A673 (cell line): ENCODE data around the gene BBS4. TPM values are rescaled to one million over a fixed set of nuclear protein-coding genes. Genes with fewer than 3 reads are reported as not detected.
"Not testable (repeated sequence)": the region's sequence is repeated elsewhere in the genome, so short reads cannot be mapped to it uniquely, and the experiment has no call there.

Experiments used
- BruUV-seq: library from RNA; stranded (reverse); fragments of 400-500 nt; replicated peaks from 2 replicates; lab custom pipeline; 2021; lab: Mats Ljungman, UMichigan
- CTCF ChIA-PET: fragments of 300-600 bp; sonication (Branson Sonifier 250); formaldehyde crosslinking; loops from one replicate; lab custom pipeline; 2022; ENCODE audit warnings: antibody characterized with exemption; lab: Charles Lee
- POLR2A ChIA-PET: fragments of 300-600 bp; sonication (Branson Sonifier 250); formaldehyde crosslinking; loops from one replicate; lab custom pipeline; 2022; ENCODE audit warnings: antibody characterized with exemption; ENCODE audit not compliant: low non-redundant PET; lab: Charles Lee
- DNase-seq: peaks from one replicate; pipeline ENCODE4 v3.0.0-alpha.2; 2015; ENCODE audit warnings: low spot score
- H3K27ac ChIP-seq: fragments of 200-600 bp; sonication (generic); 2 replicates; pipeline ENCODE4 v1.5.1; 2016; ENCODE audit warnings: mixed run types, low read depth, mild to moderate bottlenecking, mixed read lengths, antibody characterized with exemption, low read length; ENCODE audit not compliant: poor library complexity, severe bottlenecking
- H3K27me3 ChIP-seq: fragments of 200-600 bp; sonication (generic); replicated peaks from 2 replicates; pipeline ENCODE4 v1.6.1; 2017; ENCODE audit warnings: mixed run types, low read depth, mild to moderate bottlenecking, mixed read lengths, antibody characterized with exemption, low read length; ENCODE audit not compliant: insufficient read depth, poor library complexity
- H3K36me3 ChIP-seq: fragments of 200-600 bp; sonication (generic); 2 replicates; pipeline ENCODE4 v1.6.1; 2016; ENCODE audit warnings: mixed run types, mild to moderate bottlenecking, mixed read lengths, antibody characterized with exemption, low read length; ENCODE audit not compliant: insufficient read depth, poor library complexity, severe bottlenecking
- H3K4me1 ChIP-seq: fragments of 200-600 bp; sonication (generic); 2 replicates; pipeline ENCODE4 v1.6.1; 2017; ENCODE audit warnings: mixed run types, mild to moderate bottlenecking, mixed read lengths, antibody characterized with exemption, low read length; ENCODE audit not compliant: insufficient read depth, poor library complexity, severe bottlenecking
- H3K4me3 ChIP-seq: fragments of 200-600 bp; sonication (generic); 2 replicates; pipeline ENCODE4 v1.5.1; 2016; ENCODE audit warnings: low read depth, mixed run types, mild to moderate bottlenecking, mixed read lengths, low read length; ENCODE audit not compliant: poor library complexity, severe bottlenecking
- H3K9me3 ChIP-seq: fragments of 200-600 bp; sonication (generic); 2 replicates; pipeline ENCODE4 v1.6.1; 2016; ENCODE audit warnings: mixed run types, low read depth, mild to moderate bottlenecking, mixed read lengths, antibody characterized with exemption, low read length; ENCODE audit not compliant: poor library complexity, severe bottlenecking
- EZH2 ChIP-seq: fragments of 200-600 bp; sonication (generic); IDR thresholded peaks from 2 replicates; pipeline ENCODE4 v1.6.1; 2017; ENCODE audit warnings: borderline replicate concordance, low read depth, mild to moderate bottlenecking, mixed read lengths, antibody characterized with exemption, low read length; ENCODE audit not compliant: poor library complexity, severe bottlenecking
- intact Hi-C: fragments of 100-400 bp; cut with micrococcal nuclease; formaldehyde crosslinking; loops from one replicate; pipeline ENCODE4 v1.10.0; 2022; ENCODE audit not compliant: unreplicated experiment
- total RNA-seq: library from RNA; stranded (reverse); gene quantifications from 2 replicates; pipeline ENCODE4 v1.2.3, GENCODE V29; 2021
- TF ChIP-seq, protein P1 (sequence below): fragments of 300-800, 200-600 bp; sonication (generic); conservative IDR thresholded peaks from 2 replicates; pipeline ENCODE4 v1.5.1; 2017; ENCODE audit warnings: low read depth, mild to moderate bottlenecking, antibody characterized with exemption, low read length, moderate library complexity, mixed read lengths

Gene BBS4
- total RNA-seq, 1 experiment from 2014 or later = 22.9 TPM

DNA sequence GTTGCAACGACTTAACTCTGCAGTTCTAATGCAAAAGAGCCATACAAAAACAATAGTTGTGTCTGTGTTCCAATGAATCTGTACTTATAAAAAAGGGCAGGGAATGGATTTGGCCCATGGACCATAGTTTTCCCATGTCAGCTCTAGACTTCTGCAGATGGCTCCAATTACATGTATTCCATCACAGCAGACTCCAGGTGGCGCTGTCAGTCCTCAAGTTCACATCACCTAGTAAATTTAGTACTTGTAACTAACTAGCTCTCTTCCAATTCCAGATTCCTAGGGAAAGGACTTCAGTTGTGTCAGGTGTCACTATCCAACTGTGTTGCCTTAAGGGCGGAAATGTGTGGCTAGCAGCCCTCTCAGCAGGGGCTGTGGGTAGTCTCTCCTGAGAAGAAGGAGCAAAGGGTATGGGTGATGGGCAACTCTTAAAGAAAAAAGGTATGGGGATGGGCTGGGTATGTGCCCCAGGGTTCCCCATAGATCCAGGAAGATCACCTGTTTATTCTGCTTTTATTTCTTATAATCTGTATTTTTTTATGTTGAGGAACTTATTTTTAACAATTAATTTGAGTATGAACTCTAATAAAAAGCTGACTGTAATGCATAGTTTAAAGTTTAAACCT, 36.2 kb downstream of the BBS4 start:
- Histone ChIP-seq H3K27ac (no peak overlapping the region), H3K4me3 (no peak overlapping the region), H3K4me1 (no peaks in the 10 kb centered on the region), H3K27me3 (no peaks in the 10 kb centered on the region), H3K9me3 (no peaks in the 10 kb centered on the region), H3K36me3 (no peaks in the 10 kb centered on the region)
- ChIA-PET POLR2A (no interaction called here), CTCF (interaction anchor here (0.5 to 1.2 kb wide), 13 partner anchors 15 to 975 kb away, joined by 3 to 13 read pairs (median 4); no protein-coding TSS in a partner anchor)
- BruUV-seq = no TSS peak
- peak; percentile 76 for DNase-seq
- TF ChIP-seq, protein P1, sequence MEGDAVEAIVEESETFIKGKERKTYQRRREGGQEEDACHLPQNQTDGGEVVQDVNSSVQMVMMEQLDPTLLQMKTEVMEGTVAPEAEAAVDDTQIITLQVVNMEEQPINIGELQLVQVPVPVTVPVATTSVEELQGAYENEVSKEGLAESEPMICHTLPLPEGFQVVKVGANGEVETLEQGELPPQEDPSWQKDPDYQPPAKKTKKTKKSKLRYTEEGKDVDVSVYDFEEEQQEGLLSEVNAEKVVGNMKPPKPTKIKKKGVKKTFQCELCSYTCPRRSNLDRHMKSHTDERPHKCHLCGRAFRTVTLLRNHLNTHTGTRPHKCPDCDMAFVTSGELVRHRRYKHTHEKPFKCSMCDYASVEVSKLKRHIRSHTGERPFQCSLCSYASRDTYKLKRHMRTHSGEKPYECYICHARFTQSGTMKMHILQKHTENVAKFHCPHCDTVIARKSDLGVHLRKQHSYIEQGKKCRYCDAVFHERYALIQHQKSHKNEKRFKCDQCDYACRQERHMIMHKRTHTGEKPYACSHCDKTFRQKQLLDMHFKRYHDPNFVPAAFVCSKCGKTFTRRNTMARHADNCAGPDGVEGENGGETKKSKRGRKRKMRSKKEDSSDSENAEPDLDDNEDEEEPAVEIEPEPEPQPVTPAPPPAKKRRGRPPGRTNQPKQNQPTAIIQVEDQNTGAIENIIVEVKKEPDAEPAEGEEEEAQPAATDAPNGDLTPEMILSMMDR = peak; percentile 89
- no peak for TF ChIP-seq EZH2
- intact Hi-C loops = loop anchor here (5.0 to 10.0 kb wide), 2 partner anchors 363 to 550 kb away; no protein-coding TSS in a partner anchor

DNA sequence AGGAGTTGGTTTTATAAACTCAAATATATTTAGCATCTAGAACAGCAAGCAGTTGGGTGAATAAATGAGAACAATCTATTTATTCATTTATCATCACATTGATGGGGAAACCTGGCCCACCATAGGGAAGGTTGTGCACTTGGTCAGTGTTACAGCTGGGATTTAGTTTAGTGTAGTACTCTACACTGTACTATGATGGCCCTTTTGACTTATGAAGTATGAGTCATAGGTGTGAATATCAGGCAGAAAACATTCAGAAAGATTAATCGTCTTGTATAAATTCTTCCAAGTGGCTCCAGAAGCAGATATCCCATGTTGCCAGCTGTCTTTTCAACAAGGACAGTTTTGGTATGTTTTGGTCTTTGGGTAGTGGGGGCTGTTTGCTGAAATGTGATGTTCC, 38.0 kb downstream of the BBS4 start:
- ChIA-PET POLR2A (no interaction called here), CTCF (no interaction called here)
- no peak overlapping the region for H3K4me3 ChIP-seq
- H3K4me1 ChIP-seq = no peaks in the 10 kb centered on the region
- no peak overlapping the region for H3K27ac ChIP-seq
- no peak for TF ChIP-seq EZH2
- TF ChIP-seq, protein P1 = no peak
- H3K36me3 ChIP-seq = no peaks in the 10 kb centered on the region
- no peaks in the 10 kb centered on the region for H3K9me3 ChIP-seq
- no TSS peak for BruUV-seq
- no peaks in the 10 kb centered on the region for H3K27me3 ChIP-seq
- intact Hi-C loops = loop anchor here (5.0 to 10.0 kb wide), 2 partner anchors 361 to 548 kb away; no protein-coding TSS in a partner anchor
- DNase-seq = no peak

DNA sequence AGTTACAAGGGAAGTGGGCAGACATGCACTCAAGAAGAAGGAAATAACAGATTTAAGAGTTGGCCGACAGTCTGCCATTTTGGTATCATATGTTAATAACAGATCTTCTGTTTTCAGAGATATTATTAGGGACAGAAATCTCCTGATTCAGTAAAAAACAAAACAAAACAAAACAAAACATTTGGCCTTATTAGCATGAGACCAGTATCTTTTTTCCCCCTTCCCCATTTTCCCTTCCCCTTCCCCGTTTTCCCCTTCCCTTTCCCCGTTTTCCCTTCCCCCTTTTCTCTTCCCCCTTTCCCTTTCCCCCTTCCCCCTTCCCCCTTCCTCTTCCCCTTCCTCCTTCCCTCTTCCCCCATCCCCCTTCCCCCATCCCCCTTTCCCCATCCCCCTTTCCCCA, 39.4 kb downstream of the BBS4 start:
- no peak for DNase-seq
- Histone ChIP-seq H3K9me3 (no peaks in the 10 kb centered on the region), H3K36me3 (no peaks in the 10 kb centered on the region), H3K27ac (no peak overlapping the region), H3K27me3 (no peaks in the 10 kb centered on the region), H3K4me3 (no peak overlapping the region), H3K4me1 (no peaks in the 10 kb centered on the region)
- intact Hi-C loops = loop anchor here (10.0 kb wide), 1 partner anchor 359 kb away; no protein-coding TSS in a partner anchor
- POLR2A ChIA-PET = no interaction called here
- TF ChIP-seq EZH2 = no peak
- TF ChIP-seq, protein P1 = no peak
- no TSS peak for BruUV-seq
- CTCF ChIA-PET = no interaction called here

DNA sequence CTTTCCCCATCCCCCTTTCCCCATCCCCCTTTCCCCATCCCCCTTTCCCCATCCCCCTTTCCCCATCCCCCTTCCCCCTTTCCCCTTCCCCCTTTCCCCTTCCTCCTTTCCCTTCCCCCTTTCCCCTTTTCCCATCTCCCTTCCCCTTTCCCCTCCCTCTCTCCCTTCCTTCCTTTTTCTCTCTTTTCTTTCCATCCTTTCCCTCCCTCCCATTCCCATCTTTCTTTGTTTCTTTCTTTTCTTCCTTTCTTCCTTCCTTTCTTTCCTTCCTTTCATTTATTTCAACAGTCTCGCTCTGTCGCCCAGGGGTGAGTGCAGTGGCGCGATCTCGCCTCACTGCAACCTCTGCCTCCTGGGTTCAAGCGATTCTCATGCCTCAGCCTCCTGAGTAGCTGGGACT, 39.8 kb downstream of the BBS4 start:
- H3K9me3 ChIP-seq, BruUV-seq, DNase-seq, CTCF ChIA-PET, H3K4me1 ChIP-seq, H3K36me3 ChIP-seq, H3K27me3 ChIP-seq, POLR2A ChIA-PET, H3K27ac ChIP-seq, H3K4me3 ChIP-seq: not testable (repeated sequence)
- intact Hi-C loops = loop anchor here (10.0 kb wide), 1 partner anchor 359 kb away; no protein-coding TSS in a partner anchor
